ENCODE data around the gene ZNG1F.
"Not testable (repeated sequence)": the region's sequence is repeated elsewhere in the genome, so short reads cannot be mapped to it uniquely, and the experiment has no call there.

ZNG1F gene

GRCh38 chr9:41094010-41094773 is 94.9 kb downstream of the ZNG1F start:
- not testable (repeated sequence) for DNase-seq (ENCODE audit: insufficient read length, low spot score); FAIRE-seq

GRCh38 chr9:41090922-41091321 is 98.2 kb downstream of the ZNG1F start:
- FAIRE-seq = not testable (repeated sequence)

GRCh38 chr9:41090386-41090785 is 98.7 kb downstream of the ZNG1F start:
- DNase-seq (ENCODE audit: insufficient read length, low spot score); FAIRE-seq: not testable (repeated sequence)

More at GRCh38 chr9:41090922-41091321, 98.2 kb downstream of the ZNG1F start:
- not testable (repeated sequence) for DNase-seq (ENCODE audit: insufficient read length, low spot score)

- peak; percentile 3 for TF ChIP-seq CTCF (IDR thresholded peaks at IDR 0.05; ENCODE audit: insufficient read depth, missing control alignments)
- DNase-seq (ENCODE audit: insufficient read length, low spot score); FAIRE-seq: not testable (repeated sequence)
Observed at GRCh38 chr9:41088450-41089059, 100.6 kb downstream of the ZNG1F start.

GRCh38 chr9:41087929-41088328 is 101.2 kb downstream of the ZNG1F start:
- not testable (repeated sequence) for DNase-seq (ENCODE audit: insufficient read length, low spot score); FAIRE-seq

- FAIRE-seq; DNase-seq (ENCODE audit: insufficient read length, low spot score): not testable (repeated sequence)
Observed at GRCh38 chr9:41087157-41087780, 101.8 kb downstream of the ZNG1F start.

- FAIRE-seq = not testable (repeated sequence)
Observed at GRCh38 chr9:41086685-41087084, 102.4 kb downstream of the ZNG1F start.

GRCh38 chr9:41086215-41086614 is 102.9 kb downstream of the ZNG1F start:
- DNase-seq (ENCODE audit: insufficient read length, low spot score); FAIRE-seq: not testable (repeated sequence)

More at GRCh38 chr9:41086685-41087084, 102.4 kb downstream of the ZNG1F start:
- DNase-seq (ENCODE audit: insufficient read length, low spot score) = not testable (repeated sequence)

- FAIRE-seq = not testable (repeated sequence)
Observed at GRCh38 chr9:41082358-41082757, 106.8 kb downstream of the ZNG1F start.

More at GRCh38 chr9:41082358-41082757, 106.8 kb downstream of the ZNG1F start:
- not testable (repeated sequence) for DNase-seq (ENCODE audit: insufficient read length, low spot score)

Measured in D721Med (cell line).